NCI-H510A treated with DMSO at 0.1 percent for 48 hours (cell line): Measurements from ENCODE around the gene PGGT1B.

Experiments
- DNase-seq: peaks from one replicate; lab custom pipeline; 2025; lab: John Stamatoyannopoulos, UW

PGGT1B gene

DNA sequence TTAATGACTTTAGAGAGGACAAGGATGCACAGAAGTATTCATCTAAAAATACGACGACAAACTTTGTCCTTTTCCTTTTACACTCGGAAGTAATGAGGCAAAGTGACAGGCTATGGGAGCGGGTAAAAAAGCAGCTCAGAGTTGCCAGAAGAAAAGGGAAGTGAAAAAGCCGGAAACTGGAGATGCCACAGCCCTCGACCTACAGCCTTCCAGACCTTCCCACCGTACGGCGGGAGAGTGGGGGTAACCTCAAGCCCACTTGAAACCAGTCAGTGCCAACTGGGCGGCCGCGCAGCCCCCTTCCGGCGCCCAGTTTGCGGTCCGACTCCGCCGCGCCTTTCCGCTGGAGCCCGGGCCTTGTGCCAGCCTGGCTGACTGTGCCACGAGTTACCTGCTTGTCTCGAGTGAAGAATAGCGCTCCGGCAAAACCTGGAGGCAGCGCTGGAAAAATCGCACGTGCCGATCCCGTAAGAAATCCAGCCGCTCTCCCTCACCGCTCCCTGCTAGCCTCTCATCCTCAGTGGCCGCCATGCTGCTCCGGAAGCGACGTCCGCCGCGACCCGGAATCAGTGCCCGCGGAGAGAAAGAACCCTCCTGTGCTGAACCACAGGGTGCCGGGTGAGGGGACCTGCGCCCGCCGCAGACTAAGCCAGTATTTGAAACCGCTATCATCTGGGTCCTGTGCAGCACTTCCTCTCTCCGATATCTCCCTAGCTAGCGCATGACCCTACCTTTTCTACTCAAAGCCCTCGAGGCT is at the start of gene PGGT1B:
Gene PGGT1B (minus strand): TSS at position 557 of the 757 bp plus-strand sequence. CDS start 26 bp downstream, at position 531.
- peak; percentile 36 for DNase-seq

DNA sequence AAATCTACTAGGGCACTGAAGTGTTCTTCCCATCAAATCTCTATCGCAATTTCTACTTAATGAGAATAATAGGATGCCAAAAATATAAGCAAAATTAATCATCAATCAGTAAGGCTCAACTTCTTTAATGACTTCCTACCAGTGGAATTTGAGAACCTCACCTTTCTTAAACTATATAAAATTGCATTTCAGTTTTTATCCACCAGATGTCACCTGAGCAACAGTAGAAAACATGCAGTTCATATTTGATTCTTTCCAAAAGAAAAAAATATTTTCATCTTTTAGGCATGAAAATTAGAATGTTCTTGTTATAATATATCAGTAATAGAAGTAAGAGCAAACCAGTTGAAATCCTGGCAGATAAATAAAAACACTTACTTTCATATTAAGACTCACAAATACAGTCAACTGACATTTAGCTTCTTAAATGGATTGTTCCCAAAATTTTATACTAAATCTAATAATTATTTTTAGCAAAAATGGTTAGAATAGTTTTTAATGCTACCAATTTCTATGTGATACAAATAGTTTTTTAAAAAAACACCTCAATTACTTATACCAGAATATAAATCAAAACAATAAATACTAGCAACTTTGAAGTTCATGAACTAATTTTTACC is 47.2 kb upstream of the PGGT1B start:
- DNase-seq = peak; percentile 28

DNA sequence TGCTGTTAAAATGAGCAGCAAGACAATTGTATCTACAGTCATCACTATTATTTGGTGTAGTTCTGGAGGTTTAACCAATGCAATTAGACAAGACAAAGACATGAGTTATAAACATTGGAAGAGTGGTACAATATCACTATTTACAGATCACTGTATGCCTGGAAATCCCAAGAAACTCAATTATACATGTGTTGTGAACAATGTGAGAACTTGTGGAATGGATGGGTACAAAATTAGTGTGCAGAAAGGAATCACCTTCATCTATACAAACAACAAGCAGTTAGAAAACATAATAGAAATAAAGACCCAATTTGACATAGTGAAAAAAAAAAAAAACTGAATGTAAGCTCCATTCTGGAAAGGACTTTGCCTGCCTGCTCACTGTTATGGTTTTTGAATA is 46.1 kb upstream of the PGGT1B start:
- DNase-seq = no peak

DNA sequence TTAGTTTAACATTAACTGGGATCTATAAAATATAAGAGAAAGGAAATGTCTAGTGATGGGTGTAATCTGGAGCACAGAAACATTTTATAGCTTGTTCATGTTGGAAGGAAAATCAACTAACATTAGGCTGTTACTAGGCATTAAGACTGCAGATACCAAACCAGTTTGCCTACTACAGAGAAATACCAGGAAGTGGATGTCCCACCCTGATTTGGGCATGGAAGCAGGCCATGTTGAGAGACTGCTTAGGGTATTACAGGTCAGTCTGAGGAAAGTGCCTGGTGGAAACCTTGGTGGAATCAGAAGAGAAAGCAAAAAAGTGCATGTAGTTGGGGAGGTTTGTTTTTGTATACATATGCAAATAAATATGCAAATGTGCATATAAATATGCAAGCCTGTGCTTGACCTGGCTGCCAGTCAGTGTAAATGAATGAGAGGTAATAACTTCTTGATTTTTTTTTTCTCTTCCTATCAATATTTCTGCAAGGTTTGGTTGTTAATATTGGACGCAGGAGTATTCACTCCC is 43.4 kb upstream of the PGGT1B start:
- no peak for DNase-seq

DNA sequence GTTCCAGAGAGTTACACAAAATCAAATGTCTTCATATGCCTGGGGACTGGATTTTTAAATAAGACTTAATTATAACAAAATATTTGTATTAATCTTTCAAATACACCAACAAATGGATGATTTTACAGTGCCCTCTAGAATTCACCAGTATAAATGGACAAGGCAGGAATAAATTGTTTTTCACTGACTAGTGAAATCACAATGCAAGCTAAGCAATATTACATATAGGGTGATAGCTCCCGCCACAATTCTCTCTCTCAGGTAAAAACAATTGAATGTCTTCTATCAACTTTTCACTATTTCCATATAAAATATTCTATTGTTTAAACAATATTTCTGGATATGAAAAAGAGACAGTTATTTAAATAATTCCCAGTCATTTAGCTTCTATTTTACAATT is 41.8 kb upstream of the PGGT1B start:
- DNase-seq = no peak

DNA sequence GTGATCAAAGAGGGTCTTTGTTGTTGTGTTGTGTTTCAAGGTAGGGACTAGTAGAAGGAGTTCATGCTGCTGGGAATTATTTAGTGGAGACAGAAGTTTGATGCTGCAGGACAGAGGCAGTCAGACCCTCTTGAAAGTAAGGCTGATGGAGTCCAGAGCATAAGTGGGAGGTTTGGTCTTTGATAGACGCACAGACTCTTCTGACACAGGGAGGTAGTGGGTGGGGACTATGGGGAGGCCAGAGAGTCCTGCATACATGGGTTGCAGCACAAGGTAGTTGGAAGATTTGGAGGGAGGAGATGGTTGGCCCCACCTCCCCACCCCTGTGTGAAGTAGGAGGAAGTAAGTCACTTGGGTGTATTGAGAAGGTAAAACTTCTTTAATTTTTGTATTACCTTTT is 36.1 kb upstream of the PGGT1B start:
- DNase-seq = no peak

DNA sequence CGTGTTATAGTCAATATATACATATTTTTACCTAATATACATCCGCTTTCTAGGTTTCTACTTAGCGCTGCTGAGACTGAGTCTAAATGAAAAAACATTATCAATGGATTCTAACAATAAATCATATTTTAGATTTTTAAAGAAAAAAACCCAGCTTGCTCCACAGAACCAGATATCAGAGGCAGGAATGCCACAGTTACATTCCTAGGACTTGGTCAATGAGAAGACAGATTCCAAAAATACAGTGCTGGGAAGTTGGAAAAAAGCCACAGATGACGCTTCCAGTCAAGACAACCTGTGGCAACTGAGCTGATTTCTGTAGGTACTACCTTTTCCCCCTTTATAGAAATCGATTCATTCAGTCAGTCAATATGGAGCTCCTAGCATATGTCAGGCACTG is 34.4 kb upstream of the PGGT1B start:
- no peak for DNase-seq

DNA sequence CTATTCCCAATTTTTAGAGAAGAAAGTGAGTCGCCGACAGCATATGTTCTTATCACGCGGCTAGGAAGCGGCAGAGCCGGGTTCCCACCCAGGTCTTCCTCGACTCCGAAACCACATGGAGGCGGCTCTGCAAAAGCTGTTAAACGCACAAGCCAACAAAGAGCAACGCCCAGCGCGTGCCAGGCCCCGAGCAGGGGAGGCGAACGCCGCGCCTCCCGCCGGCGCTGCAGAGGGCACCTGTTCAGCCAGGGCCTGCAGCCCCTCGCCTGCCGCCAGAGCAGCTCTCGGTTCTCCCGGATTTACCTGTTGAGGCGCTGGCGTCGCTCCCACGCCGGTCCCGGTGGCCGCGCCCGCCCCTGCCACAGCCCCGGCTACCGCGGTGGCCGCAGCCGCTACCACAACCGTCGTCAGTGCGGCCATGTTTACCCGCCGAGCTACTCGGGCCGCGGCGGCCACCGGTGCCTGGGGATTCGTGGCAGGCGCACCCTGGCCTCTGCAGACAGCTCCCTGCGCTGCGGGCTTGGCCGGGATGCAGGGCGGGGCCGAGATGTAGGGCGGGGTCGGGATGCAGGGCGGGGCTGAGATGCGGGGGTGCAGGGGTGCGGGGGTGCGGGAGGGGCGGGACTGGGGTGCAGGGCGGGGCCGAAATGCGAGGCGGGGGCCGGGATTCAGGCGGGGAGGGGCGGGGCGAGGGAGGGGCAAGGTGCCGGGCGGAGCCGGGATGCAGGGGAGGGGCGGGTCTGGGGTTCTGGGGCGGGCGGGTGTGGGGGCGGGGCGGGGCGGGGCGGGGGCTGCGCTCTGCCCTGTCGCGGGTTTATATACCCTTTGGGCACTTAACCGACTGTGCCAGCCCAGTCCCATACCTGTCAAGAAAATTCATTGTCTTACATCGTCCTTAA is 33.7 kb upstream of the PGGT1B start, which contains the start of gene CCDC112:
Gene CCDC112 (minus strand): TSS at position 531 of the 899 bp plus-strand sequence. CDS start 111 bp downstream, at position 420.
- DNase-seq = no peak

DNA sequence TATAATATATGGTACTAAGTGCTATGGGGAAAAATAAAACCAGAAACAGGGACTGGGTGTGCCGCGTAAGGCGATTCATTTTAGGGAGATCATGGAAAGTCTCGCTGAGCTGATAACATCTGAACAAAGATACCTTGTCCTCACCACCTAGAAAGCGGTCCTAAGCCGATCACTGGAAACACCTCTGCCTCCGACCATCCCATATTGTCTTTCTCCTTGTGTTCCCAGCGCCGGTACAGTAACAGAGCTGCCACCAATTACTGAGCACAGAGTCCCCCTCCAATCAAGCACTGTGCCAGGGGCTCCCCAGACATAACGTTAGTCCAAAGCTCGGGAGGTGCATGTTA is 33.1 kb upstream of the PGGT1B start:
- DNase-seq = peak; percentile 25

DNA sequence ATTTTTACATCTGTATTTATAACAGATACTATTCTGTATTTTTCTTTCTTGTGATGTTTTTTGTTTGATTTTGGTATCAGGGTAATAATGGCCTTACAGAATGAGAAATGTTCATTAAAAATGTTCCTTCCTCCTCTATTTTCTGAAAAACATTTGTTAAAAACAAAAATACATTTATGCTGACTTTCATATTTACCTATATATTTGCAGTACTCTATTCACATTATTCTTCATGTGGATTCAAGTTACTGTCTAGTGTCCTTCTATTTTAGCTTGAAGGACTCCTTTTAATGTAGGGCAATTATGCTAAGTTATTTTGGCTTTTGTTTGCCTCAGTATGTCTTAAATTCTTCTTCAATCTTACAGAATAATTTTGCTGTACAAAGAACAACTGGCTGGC is 28.7 kb upstream of the PGGT1B start:
- no peak for DNase-seq

DNA sequence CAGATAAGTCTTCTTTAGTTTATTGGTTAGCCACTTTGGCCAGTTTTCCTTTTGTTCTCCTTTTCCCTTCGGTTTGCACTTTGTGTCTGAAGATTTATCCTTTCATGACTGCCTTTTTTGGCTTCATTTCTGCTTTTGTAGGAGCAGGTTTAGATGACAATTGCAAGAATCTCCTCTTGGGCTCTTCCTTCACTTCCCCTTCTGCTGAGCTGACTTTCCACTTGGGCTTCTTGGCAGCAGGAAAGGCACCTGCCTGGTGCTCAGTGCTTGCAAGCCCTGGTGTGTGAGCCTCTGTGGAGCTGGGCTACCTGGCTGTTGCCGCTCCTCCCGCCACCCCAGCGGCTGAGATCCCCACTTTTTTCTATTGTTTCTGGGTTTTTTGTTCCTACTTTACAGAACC is 26.4 kb upstream of the PGGT1B start:
- no peak for DNase-seq

DNA sequence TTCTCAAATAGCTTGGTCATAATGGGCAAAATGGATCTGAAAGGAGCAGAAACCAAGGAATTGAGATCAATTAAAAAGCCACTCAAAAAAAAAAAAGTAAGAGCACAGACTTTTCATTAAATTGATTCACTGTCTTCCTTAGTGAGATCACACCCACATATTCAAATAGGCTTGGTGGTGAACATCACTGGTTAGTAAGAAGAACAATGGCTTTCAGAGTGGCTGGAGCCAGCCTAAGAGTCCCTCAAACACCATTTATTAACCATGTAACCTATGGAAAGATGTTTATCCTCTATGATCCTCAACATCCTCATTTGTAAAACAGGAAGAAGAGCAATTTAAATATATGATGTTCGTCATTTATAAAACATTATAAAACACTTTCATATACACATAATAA is 21.3 kb upstream of the PGGT1B start:
- DNase-seq = no peak

DNA sequence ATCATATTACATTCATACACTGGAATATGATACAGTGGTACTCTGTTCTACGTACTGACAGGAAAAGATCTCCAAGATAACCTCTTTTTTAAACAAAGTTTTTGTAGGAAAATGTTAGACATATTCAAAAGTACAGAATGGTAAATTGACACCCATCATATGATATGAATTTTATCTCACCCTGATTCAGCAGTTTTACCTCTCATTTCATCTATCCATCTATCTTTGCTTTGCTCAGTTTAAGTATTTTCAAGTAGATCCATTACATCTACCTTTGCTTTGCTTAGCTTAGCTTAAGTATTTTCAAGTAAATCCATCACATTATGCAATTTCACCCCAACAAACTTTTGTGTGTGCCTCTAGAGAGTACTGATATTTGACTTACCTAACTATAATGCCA is 19.5 kb upstream of the PGGT1B start:
- DNase-seq = no peak

DNA sequence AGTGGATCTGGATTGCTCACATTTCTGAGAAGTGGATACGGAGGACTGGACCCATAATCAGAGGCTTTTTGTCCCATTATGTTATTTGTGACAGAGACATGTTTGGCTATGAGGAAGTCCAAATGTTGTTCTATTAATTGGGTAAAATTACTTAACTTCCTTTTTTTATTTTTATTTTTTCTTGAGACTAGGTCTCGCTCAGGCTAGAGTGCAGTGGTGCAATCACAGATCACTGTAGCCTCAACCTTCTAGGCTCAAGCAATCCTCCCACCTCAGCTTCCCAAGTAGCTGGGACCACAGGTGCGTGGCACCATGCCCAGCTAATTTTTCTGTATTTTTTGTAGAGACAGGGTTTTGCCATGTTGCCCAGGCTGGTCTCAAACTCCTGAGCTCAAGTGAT is 11.9 kb upstream of the PGGT1B start:
- no peak for DNase-seq

DNA sequence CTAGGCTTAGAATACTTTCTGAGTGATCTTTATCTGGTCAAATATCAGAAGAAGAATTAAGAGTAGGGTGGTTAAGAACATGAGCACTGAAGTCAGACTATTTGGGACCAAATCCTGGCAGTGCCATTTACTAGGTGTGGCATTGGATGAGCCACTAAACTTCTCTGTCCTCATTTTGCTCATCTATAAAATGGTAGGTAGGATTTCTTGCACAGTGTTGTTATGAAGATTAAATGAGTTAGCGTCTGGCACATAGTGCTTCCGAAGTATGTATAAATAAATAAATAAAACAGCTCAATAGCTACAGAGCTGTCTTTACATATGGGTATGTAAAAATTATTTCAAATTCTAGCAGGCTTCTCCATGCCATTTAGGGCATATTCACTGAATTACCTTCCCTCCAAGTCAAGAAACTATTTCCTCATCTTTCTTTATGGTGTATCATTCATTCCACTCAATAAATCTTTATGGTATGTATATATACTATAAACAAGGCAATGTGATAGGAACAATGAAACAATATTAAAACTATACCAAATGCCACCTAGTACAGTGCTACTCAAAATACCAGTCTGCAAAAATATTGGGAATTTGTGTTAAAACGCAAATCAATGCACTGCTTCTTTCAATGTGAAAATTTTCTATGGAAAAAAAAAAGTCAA is 9.8 kb upstream of the PGGT1B start:
- no peak for DNase-seq

DNA sequence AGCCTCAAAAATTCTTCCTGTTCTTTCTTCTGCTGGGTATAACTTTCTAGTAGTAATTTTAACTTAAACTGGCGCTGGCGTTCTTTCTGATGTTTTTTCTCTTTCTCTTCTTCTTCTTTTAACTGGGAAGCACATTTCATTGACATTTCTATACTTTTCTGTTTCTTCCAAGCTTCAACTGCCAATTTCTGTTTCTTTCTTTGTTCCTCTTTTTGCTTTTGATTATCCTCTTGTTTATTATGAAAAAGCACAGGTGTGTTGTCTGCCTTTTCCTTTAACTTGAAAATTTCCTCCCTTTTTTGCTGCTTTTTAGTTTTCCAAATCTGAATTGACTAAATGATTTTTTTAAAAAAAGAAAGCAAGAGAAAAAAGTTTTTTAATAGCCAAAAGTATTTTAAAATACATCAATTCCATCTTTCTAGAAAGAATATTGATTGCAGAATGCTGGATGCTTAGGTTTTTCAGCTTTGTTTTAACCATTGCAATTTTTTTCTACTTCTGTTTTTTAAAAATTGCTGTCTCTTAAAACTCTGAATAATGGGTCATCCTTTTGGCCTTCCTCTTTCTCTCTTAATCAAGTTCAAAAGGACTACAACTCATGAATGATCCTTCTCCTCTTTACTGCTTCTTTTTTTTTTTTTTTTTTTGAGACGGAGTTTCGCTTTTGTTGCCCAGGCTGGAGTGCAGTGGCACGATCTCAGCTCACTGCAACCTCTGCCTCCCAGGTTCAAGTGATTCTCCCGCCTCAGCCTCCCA is 8.8 kb upstream of the PGGT1B start:
- no peak for DNase-seq

DNA sequence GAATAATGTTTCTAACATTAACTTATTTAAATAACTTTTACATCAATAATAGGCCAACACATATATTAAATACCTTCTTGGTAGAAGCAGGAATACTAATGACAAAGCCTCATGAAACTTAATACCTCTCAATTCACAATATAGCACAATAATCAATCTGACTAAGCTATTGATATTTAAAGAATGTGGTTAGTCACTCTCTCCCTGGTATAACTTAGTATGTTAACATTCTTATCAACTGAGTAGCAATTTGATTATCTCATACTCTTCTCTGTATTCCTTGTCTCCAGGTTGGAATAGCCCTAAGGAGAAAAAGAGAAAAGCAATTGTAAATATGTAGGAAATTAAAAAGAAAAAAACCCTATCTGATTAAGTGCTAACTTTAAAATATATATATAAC is 4.9 kb upstream of the PGGT1B start:
- DNase-seq = no peak

DNA sequence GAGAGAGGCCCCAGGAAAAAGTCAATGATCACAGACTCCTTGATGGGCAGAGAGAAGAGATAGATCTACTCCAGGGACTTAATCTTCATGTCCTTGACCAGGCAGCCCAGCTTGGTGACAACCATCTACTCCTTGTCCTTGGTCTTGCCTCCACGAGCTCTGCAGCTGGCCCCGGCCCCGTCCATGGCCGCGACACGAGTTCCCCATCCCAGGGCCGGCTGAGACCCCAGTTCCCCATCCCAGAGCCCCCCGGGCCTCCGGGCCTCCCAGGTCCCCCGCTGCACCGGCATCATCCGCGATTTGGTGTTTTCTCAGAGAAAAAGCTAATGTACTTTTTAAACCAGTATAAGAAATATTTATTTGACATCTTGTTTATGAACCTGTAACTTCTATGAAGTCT is 2.5 kb upstream of the PGGT1B start:
- DNase-seq = no peak

DNA sequence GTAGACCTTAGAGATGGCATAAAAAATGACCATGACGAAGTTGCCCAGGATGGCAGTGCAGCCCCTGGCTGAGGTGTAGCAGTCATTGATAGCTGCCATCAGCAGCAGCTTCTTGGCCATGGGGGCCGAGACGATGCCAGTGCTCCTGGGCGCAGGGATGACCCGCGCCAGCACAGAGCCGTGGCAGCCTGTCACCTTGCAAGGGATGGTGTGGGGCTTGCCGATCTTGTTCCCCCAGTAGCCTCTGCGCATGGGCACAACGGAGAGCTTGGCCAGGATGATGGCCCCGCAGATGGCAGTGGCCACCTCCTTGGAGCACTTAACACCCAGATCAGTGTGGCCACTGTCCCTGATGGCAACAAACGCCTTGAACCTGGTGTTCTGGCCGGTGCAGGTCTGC is 2.1 kb upstream of the PGGT1B start:
- DNase-seq = no peak

DNA sequence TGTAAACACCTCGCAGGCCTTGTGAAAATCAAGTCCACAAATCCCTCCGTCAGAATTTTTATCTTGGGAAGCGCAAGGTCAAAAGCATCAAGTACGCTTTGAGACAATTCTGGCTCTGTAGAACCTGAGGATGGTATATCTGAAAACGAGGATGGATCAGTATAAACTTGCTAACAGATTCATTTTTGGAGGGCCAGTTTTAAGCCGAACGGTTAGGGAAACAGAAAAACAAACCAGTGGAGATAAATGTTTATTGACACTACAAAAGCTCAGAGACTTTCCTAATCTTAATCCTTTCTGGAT is 352 bp upstream of the PGGT1B start:
- DNase-seq = no peak

DNA sequence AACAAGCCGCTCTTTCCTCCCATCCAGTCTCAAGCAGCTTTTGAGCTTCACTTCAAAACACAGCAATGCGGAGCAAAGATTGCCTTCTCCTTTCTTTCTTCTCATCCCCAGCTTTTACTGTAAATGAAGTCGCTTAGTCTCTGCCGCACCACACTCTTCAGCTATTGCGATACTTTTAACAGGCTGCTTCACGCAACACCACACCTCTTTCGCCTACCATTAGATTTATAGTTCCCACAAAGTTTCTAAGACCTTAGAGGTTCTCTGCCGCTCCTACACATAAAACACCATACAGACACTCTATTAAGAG is 711 bp downstream of the PGGT1B start:
- DNase-seq = no peak

DNA sequence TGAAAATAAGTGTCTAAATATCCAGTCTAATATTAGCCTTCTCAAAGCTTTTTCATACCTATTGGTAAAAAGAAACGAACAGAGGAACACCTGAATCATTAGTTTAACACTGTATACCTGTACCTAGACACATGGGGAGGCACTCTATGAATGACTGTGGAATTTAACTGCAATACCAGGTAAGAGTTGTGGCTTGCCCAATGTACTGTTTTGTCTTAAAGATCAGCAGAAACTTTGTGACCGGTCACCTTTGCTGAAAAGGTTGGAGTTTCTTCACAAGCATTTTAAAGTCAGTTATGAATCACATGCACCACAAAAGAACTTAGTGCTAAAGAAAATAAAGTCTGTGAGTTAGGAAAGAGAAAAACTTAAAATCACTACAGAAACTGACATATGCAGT is 2.4 kb downstream of the PGGT1B start:
- DNase-seq = no peak
